Measurements from ENCODE around the gene NOL8. TPM values are rescaled to one million over a fixed set of nuclear protein-coding genes. Genes with fewer than 3 reads are reported as not detected.

NOL8 gene
- total RNA-seq, 1 donor: 28.2 TPM

GRCh38 chr9:92312887-92313623 is 12.1 kb downstream of the NOL8 start:
- Histone ChIP-seq H3K4me1 (ENCODE audit: insufficient read depth, low read length) (no peaks in the 10 kb centered on the region), H3K9me3 (ENCODE audit: low read depth, low read length) (no peaks in the 10 kb centered on the region), H3K4me2 (ENCODE audit: insufficient read depth, low read length) (no peak overlapping the region), H3K36me3 (ENCODE audit: insufficient read depth, low read length) (peaks cover 60% of the 10 kb centered on the region), H4K20me1 (ENCODE audit: insufficient read depth, low read length) (no peaks in the 10 kb centered on the region), H3K27ac (ENCODE audit: low read depth, low read length) (no peak overlapping the region), H3K27me3 (ENCODE audit: insufficient read depth, low read length) (no peaks in the 10 kb centered on the region), H3K79me2 (ENCODE audit: insufficient read depth, low read length) (peaks cover 22% of the 10 kb centered on the region), H3K4me3 (ENCODE audit: insufficient read depth, low read length) (no peak overlapping the region), H2AFZ (ENCODE audit: low read length) (no peak overlapping the region)
- no peak for DNase-seq (ENCODE audit: insufficient read length, low spot score, missing footprints)
- no peak for TF ChIP-seq CTCF (IDR thresholded peaks at IDR 0.05; ENCODE audit: extremely low read depth, low read depth, low read length)

GRCh38 chr9:92310562-92310961 is 14.6 kb downstream of the NOL8 start:
- Histone ChIP-seq H3K9me3 (ENCODE audit: low read depth, low read length) (no peaks in the 10 kb centered on the region), H3K79me2 (ENCODE audit: insufficient read depth, low read length) (peaks cover 22% of the 10 kb centered on the region), H3K4me2 (ENCODE audit: insufficient read depth, low read length) (no peak overlapping the region), H3K27ac (ENCODE audit: low read depth, low read length) (no peak overlapping the region), H3K27me3 (ENCODE audit: insufficient read depth, low read length) (no peaks in the 10 kb centered on the region), H4K20me1 (ENCODE audit: insufficient read depth, low read length) (no peaks in the 10 kb centered on the region), H2AFZ (ENCODE audit: low read length) (no peak overlapping the region), H3K4me3 (ENCODE audit: insufficient read depth, low read length) (no peak overlapping the region), H3K36me3 (ENCODE audit: insufficient read depth, low read length) (peaks cover 58% of the 10 kb centered on the region), H3K4me1 (ENCODE audit: insufficient read depth, low read length) (no peaks in the 10 kb centered on the region)
- DNase-seq (ENCODE audit: insufficient read length, low spot score, missing footprints): no peak
- no peak for TF ChIP-seq CTCF (IDR thresholded peaks at IDR 0.05; ENCODE audit: extremely low read depth, low read depth, low read length)

- peaks cover 19% of the 10 kb centered on the region for H3K79me2 ChIP-seq (ENCODE audit: insufficient read depth, low read length)
- no peak overlapping the region for H3K27ac ChIP-seq (ENCODE audit: low read depth, low read length)
- no peak for DNase-seq (ENCODE audit: insufficient read length, low spot score, missing footprints)
- no peak for TF ChIP-seq CTCF (IDR thresholded peaks at IDR 0.05; ENCODE audit: extremely low read depth, low read depth, low read length)
- H3K4me2 ChIP-seq (ENCODE audit: insufficient read depth, low read length): no peak overlapping the region
- H3K9me3 ChIP-seq (ENCODE audit: low read depth, low read length): no peaks in the 10 kb centered on the region
- H2AFZ ChIP-seq (ENCODE audit: low read length): no peak overlapping the region
- H3K27me3 ChIP-seq (ENCODE audit: insufficient read depth, low read length): no peaks in the 10 kb centered on the region
- H3K4me3 ChIP-seq (ENCODE audit: insufficient read depth, low read length): no peak overlapping the region
- peaks cover 63% of the 10 kb centered on the region for H3K36me3 ChIP-seq (ENCODE audit: insufficient read depth, low read length)
- no peaks in the 10 kb centered on the region for H4K20me1 ChIP-seq (ENCODE audit: insufficient read depth, low read length)
- no peaks in the 10 kb centered on the region for H3K4me1 ChIP-seq (ENCODE audit: insufficient read depth, low read length)
Observed at GRCh38 chr9:92308893-92309292, 16.3 kb downstream of the NOL8 start.

- Histone ChIP-seq H4K20me1 (ENCODE audit: insufficient read depth, low read length) (no peaks in the 10 kb centered on the region), H3K4me2 (ENCODE audit: insufficient read depth, low read length) (no peak overlapping the region), H2AFZ (ENCODE audit: low read length) (no peak overlapping the region), H3K27me3 (ENCODE audit: insufficient read depth, low read length) (no peaks in the 10 kb centered on the region), H3K9me3 (ENCODE audit: low read depth, low read length) (no peaks in the 10 kb centered on the region), H3K36me3 (ENCODE audit: insufficient read depth, low read length) (peaks cover 85% of the 10 kb centered on the region), H3K79me2 (ENCODE audit: insufficient read depth, low read length) (no peaks in the 10 kb centered on the region), H3K4me3 (ENCODE audit: insufficient read depth, low read length) (no peak overlapping the region), H3K27ac (ENCODE audit: low read depth, low read length) (no peak overlapping the region), H3K4me1 (ENCODE audit: insufficient read depth, low read length) (no peaks in the 10 kb centered on the region)
- no peak for TF ChIP-seq CTCF (IDR thresholded peaks at IDR 0.05; ENCODE audit: extremely low read depth, low read depth, low read length)
- DNase-seq (ENCODE audit: insufficient read length, low spot score, missing footprints): no peak
Observed at GRCh38 chr9:92300936-92301335, 24.2 kb downstream of the NOL8 start.
